HCEC 1CT (cell line): ENCODE data around the gene PIP5K1C.

Experiments
- DNase-seq: peaks from one replicate; pipeline ENCODE4 v3.0.0-alpha.2; 2017

PIP5K1C gene

GRCh38 chr19:3700242-3701032, at the start of gene PIP5K1C:
Gene PIP5K1C (minus strand): TSS chr19:3700468. CDS start chr19:3700390, 78 bp downstream.
- peak; percentile 82 for DNase-seq

GRCh38 chr19:3748965-3749364, 48.7 kb upstream of the PIP5K1C start:
- DNase-seq: no peak

- DNase-seq: no peak
These were observed 46.2 kb upstream of the PIP5K1C start for GRCh38 chr19:3746371-3747056.

GRCh38 chr19:3745363-3746045, 45.2 kb upstream of the PIP5K1C start:
- no peak for DNase-seq

- DNase-seq: peak; percentile 13
These were observed 43.2 kb upstream of the PIP5K1C start for GRCh38 chr19:3743486-3743885.

GRCh38 chr19:3740431-3740830, 40.2 kb upstream of the PIP5K1C start:
- DNase-seq: no peak

- DNase-seq: no peak
These were observed 38.4 kb upstream of the PIP5K1C start for GRCh38 chr19:3738477-3739220.

GRCh38 chr19:3737487-3738205, 37.4 kb upstream of the PIP5K1C start:
- no peak for DNase-seq

- no peak for DNase-seq
These were observed 35.9 kb upstream of the PIP5K1C start for GRCh38 chr19:3736106-3736724.

- DNase-seq: no peak
These were observed 34.0 kb upstream of the PIP5K1C start for GRCh38 chr19:3734310-3734600.

GRCh38 chr19:3733549-3734309, 33.5 kb upstream of the PIP5K1C start:
- no peak for DNase-seq

GRCh38 chr19:3732108-3732507, 31.8 kb upstream of the PIP5K1C start:
- no peak for DNase-seq

GRCh38 chr19:3730457-3730958, 30.2 kb upstream of the PIP5K1C start:
- no peak for DNase-seq

- DNase-seq: no peak
These were observed 25.5 kb upstream of the PIP5K1C start for GRCh38 chr19:3725640-3726310.

- no peak for DNase-seq
These were observed 24.9 kb upstream of the PIP5K1C start for GRCh38 chr19:3725121-3725520.

- DNase-seq: no peak
These were observed 23.6 kb upstream of the PIP5K1C start for GRCh38 chr19:3723883-3724282.

- DNase-seq: no peak
These were observed 22.8 kb upstream of the PIP5K1C start for GRCh38 chr19:3723110-3723488.

GRCh38 chr19:3722443-3723109, 22.3 kb upstream of the PIP5K1C start:
- DNase-seq: no peak

GRCh38 chr19:3721887-3722442, 21.7 kb upstream of the PIP5K1C start:
- DNase-seq: no peak
